HG03558 (cell line): Measurements from ENCODE around the gene VWA7.

Source experiments
- ATAC-seq: cut with Tn5 transposase; IDR thresholded peaks from one replicate; pipeline ENCODE4 v1.9.1; 2021; ENCODE audit warnings: moderate number of reproducible peaks; ENCODE audit not compliant: unreplicated experiment; ENCODE audit errors: extremely low read depth

The VWA7 gene

DNA sequence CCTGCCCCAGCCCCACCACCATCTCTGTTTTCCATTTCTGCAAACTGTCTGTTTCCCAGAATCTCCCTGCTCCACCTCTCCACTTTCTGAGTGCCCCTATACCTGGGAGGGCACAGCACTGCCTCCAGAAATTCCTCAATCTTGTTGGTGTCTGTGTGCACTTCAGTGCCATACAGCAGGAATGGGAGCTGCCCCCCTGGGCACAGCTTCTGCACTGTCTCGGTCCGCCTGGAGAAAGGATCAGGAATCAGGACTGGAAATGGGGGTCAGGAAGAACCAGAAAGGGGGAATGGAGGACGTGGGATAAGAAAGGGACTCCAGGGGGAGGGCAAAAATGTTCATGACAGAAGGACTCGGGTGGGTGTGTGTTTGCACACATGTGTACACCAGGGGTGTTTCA, 43.4 kb downstream of the VWA7 start:
- no peak for ATAC-seq

DNA sequence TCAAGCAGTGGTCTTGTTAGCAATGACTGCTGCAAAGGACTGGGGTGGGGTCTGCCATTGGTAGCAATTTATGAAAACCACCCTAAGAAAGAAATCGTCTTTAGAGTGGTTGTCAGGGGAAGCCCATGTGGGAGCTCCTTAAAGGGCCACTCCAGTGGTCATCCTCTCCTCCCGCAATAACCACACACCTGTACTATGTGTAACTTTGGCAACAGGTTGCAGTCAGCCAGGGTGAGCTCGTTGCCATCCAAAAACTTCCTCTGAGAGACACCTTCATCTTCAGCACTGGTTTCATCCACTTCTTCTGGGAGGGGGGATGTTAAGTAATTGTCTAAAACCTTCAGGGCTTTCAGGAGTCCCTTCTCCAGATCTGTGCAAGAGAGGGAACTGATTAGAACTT, 45.1 kb downstream of the VWA7 start:
- ATAC-seq: no peak

DNA sequence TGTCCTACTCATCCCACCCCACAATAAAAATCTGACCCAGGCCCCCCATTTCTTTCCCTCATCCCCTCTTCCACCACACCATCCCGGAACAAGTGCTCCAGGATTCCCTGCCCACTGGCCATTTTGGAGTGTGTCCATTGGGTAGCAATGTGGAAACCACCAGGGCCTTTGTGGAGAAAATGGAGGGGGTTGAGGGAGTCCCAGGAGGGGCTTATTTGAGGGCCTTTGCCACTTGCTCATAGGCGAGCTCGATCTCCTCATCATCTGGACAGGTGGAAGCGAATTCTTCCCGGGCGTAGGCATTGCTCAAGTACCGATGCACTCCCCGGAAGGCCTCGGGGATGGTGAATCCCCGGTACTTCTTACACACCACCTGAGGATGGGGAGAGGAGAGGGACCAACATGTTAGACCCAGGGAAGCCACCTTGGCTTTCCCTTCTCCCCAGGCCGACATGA, 46.5 kb downstream of the VWA7 start:
- ATAC-seq: no peak

DNA sequence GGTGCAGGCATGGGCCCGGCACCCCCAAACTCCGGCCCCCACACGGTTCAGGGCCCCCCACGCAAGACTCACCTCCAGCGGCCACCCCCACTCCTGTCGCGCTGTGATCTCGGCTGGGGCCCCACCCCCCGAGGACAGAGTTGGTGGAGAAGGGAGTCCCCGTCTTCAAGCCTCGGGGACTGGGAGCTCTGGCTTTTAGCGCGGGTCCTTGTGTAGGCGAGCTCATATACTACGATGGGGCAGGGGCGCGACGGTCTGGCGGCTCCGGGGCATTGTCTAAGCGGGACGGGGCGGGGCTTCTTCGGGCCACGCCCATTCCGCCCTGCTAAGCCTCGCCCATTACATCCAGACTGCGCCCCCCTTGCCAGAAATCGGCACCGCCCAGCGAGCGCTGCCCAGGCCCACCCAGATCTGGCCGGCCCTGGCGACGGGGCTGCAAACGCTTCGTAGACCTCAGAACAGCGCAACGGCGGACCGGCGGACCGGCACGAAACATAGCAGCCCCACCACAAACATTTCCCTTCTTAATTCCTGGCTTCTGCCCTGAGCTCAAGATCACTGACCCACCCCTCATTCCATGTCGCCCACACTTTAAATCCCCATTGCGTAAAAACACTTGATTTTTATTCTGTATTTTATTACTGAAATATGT, 47.0 kb downstream of the VWA7 start:
- ATAC-seq: no peak

DNA sequence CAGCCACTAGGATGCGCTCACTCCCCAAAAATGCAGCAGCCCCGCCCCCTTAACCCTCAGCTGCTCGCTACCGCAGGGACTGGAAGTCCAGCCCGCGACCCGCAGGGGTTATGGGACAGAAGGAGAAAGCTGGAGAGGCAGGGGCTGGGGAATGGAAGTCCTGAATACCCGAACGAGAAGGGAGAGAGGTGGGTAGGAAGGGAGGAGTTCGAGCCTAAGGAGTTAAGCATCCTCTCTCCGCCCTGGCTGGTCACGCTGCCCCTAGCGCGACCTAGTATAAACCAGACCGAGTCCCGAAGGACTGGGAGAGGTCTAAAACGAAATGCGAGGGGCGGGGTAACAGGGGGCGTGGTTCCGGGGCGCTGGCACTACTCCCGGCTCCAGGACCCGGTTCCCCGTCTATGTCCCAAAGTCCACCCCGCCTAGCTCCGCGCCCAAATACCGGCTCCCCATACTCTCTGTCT, 47.6 kb downstream of the VWA7 start:
- ATAC-seq: no peak

DNA sequence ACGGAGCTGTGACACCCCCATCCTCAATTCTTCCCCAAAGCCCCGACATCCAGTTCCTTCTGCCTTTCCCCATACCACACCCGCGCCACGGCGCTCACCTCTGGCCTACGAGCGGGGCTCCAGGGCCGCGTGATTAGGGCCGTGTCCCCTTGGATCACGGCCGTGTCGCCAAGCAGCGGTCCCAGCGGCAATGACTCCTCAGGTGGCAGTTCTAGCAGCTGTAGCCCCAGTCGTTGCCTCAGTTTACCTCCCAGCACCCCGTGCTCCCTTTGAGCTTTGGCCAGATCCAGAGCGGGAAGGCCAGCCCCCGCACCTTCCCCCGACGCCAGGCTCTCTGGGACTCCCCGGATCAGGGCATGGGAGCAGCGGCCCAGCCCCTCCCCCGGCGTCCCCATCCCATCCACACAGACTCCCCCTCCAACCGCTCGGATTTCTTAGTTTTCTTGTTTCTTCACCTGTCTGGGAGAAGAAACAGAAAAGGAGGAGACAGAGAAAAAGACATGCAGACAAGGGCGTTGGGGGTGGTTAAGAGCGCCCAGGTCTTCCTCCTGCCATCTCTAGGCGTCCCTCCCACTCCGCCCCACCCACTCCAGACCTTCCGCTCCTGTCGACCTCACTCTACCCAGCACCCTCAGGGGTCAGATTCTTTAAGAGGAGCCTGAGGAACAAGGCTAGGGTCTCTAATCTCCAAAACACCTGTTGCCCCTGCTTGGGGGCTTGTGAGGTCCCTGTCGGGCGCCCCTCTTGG, 48.2 kb downstream of the VWA7 start, which contains the start of gene DDAH2:
Gene DDAH2, minus strand, starts transcription at position 533 of the 748 bp plus-strand sequence. Its CDS starts 138 bp downstream, at position 395.
- no peak for ATAC-seq

DNA sequence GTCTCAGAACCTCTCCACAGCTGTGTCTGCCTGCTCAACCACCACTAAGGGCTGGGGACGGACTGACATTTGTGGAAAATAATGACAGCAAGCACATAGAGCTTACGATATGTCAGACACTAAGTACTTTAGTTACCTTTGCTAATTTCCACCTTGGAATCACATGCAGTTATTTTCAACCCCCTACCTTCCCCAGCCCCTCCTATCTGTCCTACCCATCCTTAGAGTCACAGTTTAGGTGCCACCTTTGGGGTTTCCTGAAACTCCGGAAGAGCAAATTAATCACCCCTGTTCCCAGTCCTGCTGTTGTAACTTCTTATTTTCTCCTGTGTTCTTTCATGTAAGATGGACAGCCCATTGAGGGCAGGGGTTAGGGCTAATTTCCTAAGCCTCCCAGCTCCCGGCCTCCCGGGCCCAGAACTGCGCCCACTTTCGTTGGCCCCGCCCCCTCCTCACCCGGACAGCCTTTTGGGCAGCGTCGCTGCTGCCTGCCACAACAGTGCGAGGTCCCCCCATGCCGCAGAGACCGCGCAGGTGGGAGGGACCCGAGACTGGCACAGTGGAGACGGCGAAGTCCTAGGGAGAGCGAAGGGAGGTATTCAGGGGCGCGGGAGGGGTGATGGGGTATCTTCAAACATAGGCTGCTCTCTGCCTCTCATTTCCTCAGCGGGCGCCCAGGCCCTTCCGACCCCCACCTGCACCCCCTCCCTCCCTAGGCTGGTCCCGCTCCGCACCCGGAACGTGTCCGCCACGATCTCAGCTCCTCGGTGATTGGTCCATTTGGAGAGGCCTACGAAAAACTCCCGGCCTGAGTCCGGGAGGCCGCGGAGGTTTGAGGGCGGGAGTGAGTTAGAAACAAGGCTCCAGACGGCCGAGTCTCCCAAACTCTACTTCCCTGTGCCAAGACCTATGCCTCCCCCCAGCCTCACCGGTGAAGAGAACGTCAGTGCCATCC, 49.1 kb downstream of the VWA7 start:
- ATAC-seq: no peak

DNA sequence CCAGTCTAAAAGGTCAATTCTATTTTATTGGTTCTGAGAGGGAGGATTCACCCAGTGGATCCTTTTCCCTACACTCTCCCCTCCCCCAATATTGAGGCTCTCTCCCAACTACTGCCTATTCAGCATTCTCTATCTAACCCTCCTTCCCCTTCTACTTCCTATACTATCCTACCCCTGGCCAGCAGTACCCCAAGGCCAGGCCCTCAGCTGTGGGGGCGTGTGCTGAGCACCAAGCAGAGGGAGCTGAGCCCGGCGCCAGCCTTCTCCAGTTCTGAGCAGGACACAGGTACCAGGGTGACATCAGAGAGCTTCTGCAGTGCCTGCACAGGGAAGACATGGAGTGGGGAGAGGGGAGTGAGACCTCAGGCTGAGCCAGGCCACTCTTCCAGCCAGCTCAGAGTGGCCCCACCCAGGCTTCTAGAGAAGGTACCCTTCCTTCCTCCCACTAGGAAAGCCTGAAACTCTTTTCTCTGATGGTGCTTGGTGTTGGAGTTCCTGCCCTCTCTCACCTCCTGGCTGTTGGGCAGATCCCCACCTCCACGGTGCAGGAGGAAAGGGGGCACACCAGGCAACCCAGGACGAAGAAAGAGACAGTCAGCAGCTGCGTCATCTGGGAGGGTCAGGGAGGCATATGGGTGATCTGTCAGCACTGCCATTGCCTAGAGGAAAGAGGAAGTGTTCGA, 50.0 kb downstream of the VWA7 start:
- ATAC-seq: no peak

DNA sequence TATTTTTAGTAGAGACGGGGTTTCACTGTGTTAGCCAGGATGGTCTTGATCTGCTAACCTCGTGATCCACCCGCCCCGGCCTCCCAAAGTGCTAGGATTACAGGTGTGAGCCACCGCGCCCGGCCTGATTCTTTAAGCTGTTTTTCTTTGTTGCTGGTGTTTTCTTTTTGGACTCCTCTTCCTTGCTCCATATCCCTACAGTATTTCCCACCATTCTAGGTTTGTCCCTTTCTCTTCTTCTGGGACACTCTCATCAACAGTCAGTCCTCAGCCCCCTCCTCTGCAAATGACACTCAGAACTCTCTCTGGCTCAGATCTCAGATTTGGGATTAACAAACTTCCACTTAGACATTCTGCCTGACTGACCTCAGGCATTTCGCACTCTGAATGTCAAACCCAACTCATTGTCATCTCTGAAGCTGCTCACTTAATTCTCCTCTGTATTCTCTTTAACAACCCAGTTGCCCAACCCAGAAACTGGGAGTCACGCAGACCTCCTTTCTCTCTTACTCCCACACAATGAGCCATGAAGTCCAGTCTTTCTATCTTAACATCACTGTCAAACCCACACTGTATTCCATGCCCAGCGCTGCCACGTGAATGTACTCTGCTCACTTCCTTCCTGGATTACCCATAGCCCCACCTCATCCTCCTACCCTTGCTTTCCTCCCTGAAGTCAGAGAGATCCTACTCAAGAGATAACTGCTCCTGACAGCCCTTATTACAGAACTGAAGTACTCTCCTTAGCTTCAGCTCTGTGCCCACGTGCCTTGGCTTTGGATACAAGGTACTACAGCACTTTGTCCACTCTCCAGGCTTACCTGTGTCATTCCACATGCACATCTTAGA, 51.4 kb downstream of the VWA7 start:
- ATAC-seq: no peak

DNA sequence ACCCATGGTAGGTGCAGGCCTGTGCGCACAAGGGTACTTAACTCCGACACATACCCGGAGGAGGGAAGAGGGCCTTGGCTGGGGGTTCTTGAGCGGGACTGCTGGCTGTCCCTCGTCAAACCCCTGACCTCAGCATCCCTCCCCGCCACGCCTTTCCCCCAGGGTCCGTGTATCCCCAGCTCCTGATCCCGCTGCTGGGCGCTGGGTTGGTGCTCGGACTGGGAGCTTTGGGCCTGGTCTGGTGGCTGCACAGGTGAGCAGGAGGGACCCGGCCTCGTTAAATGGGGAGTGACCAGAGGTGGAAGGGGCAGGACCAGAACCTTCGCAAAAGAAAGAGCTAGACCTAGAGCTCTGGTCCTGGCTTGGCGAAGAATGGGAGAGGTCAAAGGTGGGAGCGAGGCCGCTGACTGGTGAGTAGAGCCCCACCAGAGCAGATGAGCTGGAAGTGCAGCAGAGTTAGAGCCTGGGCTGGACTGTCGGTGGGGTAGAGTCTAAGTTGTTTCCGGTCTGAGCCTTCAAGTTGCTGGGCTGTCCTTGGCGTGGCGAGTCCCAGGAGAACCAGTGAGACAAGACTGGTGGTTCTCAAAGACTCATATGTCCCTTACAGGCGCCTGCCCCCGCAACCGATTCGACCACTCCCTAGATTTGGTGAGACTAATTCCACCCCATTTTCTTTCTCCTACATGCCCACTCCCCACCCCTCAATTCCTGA, 53.0 kb downstream of the VWA7 start:
- no peak for ATAC-seq

DNA sequence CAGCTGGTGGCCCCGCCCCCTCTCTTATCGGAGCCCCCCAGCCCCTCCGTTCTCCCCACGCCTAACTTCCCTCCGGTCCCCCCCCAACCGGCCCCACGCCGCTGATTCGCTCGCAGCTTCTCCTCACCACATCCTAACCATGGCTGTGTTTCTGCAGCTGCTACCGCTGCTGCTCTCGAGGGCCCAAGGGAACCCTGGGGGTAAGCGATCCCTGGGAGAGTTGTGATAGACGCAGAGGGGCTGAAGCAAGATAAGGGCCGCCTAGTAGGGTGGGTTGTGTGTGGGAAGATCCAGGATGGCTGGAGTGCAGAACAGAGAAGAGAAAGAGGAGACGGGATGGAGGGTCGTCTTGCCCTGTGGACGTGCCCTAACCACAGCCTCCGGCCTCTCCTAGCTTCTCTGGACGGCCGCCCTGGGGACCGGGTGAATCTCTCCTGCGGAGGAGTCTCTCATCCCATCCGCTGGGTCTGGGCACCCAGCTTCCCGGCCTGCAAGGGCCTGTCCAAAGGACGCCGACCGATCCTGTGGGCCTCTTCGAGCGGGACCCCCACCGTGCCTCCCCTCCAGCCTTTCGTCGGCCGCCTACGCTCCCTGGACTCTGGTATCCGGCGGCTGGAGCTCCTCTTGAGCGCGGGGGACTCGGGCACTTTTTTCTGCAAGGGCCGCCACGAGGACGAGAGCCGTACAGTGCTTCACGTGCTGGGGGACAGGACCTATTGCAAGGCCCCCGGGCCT, 53.7 kb downstream of the VWA7 start, which contains the start of gene MPIG6B:
Gene MPIG6B, plus strand, starts transcription at position 129 of the 735 bp plus-strand sequence. Its CDS starts 11 bp downstream, at position 140.
- no peak for ATAC-seq

DNA sequence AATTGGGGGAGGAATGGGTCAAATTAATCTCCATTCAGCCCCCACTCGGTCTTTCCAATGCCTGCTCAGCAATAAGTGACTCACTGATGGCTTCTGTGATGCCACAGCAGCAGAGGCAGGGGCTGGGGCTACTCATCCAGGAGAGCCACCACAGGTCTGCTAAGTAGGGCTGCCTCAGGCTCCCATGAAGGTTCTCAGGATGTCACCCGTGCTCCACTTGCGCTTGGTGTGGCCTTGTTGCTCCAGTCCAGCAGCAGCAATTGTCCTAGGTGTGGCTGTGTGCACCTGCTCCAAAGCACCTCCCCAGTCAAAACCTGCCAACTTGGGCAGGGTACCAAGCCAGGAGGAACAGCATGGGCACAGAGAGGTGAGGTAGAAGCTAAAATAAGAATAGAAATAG, 55.0 kb downstream of the VWA7 start:
- no peak for ATAC-seq

DNA sequence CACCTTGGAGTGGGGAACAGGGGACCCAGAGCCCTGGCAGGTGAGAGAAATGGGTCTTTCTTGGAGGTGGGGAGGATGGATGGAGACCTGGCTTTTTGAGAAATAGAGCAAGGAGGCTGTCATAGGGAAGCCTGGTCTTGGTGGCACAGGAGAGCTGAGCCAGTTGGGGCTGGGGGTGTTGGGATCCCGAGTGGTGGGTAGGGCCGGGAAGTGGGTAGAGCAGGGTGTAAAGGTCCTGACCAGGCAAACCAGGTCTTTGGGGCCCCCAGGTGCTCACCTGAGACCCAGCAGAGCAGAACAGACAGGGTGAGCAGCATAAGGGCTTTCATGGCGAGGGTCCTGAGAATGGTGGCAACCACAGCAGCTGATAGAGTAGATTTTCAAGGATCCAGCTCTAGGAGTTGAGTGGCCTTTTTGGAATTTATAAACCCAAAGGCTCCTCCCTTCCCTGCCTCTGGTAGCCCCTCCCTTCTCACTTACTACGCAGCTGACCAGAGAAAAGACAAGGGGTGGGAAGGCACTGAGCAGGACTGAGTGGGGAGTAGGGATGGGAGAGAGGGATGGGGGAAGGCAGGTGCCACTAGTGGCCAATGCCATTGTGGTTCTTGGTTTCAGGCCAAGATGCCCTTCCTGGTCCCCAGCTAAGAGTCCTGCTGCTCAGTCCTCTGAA, 55.6 kb downstream of the VWA7 start, which contains the start of gene LY6G6C:
Gene LY6G6C, minus strand, starts transcription at position 396 of the 670 bp plus-strand sequence. Its CDS starts 67 bp downstream, at position 329.
- no peak for ATAC-seq

DNA sequence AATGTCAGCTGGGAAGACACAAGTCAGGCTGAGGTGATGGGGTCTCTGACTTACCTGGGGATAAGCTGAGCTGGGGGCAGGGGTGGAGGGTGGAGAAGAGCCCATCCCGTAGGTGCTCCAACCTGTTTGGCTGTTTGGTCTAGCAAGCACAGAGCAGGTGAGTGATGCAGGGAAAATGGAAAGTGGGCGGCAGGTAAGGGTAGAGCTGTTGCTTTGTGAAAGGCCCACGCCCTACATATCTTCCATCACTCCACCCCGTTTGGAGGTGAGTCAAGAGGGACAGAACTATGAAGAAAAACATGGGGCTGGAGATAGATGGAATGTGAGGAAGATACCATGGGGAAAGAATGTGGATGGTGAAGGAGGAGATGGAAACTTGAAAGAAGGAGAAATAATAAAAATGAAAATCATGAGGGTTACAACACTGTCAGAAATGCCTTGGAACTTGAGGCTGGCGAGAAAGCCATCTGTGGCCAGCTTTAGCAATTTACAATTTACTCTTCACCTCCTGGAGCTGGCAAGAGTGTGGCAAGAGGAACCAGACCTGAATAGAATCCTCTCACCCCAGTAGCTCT, 56.8 kb downstream of the VWA7 start:
- no peak for ATAC-seq

DNA sequence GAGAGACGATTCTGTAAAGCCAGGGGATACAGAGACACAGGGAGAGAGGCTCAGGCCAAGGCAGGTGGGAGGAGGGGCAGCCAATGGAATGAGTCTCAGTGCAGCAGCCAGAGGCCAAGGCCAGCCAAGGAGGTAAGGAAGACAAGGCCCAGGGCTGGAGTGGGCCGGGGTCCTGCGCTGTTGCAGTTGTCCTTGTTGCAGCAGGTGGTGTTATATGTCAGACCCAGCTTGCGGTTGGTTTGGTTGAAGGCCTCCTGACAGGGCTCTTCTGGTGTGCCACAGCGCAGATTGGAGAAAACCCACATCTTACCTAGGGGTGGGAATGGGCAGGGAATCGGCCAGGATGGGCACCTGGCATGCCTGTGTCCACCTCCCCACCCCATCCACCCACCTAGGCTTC, 58.1 kb downstream of the VWA7 start:
- ATAC-seq: no peak

DNA sequence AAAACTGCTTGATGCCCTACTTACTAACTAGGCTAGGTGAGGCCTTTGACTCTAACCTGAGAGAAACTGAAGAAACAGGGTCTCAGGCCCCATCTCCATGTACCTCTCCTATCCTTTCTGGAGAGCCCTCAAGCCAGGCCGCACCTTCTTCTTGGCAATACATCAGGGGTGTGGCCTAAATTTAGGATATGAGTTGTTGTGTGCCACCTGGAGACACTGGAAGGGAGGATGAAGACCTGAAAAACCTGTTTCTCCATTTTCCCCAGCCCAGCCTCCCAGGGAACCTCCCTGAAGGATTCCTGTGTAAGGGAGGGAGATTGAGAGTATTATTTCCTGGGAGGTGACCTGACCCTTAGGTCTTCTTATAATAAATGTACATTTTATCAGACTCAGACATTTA, 58.9 kb downstream of the VWA7 start:
- ATAC-seq: no peak
